Fibroblast of mammary gland (primary cell): ENCODE measurements around the gene CACNA1C.

Experiments
- DNase-seq: peaks from one replicate; pipeline ENCODE4 v3.0.0-alpha.2; 2010; ENCODE audit warnings: low read depth
- H3K4me3 ChIP-seq: 2 replicates; pipeline ENCODE4 v1.5.1; 2011; ENCODE audit warnings: low read depth, mild to moderate bottlenecking, low read length, moderate library complexity; ENCODE audit not compliant: control insufficient read depth
- TF ChIP-seq, protein P1 (sequence below): conservative IDR thresholded peaks from 2 replicates; pipeline ENCODE4 v1.5.1; 2011; ENCODE audit warnings: low read depth, low read length, inconsistent platforms; ENCODE audit not compliant: control insufficient read depth, insufficient read depth

CACNA1C gene

DNA sequence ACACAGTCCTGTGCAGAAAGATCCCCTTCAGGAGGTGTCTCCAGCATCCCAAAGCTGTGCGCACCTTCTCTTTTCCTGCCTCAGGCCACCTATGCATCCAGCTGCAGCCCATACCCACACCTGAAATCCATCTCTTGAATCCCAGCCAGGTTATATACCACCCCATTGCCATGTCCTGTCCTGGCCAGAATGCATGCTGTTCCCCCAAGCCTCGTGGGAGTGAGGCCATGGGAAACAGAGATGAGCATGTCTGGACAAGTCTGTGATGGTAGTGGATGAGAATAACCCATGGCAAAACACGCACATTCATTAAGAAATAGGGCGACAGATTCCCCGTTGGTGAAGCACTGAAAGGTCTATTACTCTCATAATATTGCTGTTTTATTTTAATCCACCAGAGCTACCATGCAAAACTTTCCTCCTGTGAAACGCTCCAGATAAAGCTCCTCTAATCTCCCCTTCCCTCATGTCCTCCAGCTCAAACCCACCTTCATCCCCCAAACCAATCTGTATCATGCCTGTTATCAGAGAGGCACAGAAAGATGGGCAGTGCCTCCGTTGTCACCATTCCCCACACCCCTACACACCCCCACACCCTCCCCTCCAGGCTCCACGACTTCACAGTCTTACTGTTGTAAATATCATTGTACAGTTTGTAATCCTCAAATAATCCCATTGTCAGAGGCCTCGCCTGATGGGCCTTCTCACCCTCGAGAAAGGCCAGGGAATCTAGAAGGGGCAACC is 644.4 kb downstream of the CACNA1C start:
- no peak overlapping the region for H3K4me3 ChIP-seq
- TF ChIP-seq, protein P1, sequence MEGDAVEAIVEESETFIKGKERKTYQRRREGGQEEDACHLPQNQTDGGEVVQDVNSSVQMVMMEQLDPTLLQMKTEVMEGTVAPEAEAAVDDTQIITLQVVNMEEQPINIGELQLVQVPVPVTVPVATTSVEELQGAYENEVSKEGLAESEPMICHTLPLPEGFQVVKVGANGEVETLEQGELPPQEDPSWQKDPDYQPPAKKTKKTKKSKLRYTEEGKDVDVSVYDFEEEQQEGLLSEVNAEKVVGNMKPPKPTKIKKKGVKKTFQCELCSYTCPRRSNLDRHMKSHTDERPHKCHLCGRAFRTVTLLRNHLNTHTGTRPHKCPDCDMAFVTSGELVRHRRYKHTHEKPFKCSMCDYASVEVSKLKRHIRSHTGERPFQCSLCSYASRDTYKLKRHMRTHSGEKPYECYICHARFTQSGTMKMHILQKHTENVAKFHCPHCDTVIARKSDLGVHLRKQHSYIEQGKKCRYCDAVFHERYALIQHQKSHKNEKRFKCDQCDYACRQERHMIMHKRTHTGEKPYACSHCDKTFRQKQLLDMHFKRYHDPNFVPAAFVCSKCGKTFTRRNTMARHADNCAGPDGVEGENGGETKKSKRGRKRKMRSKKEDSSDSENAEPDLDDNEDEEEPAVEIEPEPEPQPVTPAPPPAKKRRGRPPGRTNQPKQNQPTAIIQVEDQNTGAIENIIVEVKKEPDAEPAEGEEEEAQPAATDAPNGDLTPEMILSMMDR, result no peak
- DNase-seq, result no peak

DNA sequence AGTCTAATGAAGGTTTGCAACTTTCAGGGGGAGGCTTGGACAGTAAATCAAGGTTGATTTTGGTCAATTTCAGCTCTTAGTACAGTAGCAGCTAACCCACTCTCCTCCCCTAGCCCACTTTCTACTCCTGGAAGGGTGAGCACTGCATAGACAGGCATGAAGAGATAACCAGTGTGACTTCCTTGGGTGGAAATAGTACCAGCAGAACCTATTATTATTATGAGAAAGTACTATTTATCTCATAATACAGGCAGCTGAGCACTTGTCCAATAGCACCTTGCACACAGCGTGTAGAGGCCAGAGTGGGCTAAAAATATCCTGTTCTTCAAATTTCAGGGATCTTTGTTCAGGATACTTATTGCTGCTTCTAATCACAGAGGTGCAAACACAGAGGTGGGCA is 645.8 kb downstream of the CACNA1C start:
- TF ChIP-seq, protein P1, result no peak
- no peak overlapping the region for H3K4me3 ChIP-seq
- no peak for DNase-seq

DNA sequence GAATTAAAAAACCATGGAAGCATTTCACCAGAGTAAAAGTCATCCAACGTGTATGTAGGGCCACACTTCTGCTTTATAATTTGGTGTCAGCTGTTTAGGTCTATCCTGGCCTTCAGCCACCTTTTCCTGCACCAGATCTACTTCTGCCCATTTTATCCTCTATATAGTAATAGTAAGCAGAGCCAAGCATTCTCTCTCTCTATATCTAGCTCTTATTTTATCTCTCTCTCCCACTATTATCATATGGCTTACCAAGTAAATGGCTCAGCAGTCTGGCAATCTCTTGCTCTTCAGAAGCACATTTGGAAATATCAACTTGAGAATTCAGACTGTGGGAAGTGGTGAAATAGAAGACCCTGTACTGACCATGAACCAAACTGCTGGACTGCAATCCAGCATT is 657.9 kb downstream of the CACNA1C start:
- DNase-seq, result no peak
- TF ChIP-seq, protein P1, result no peak
- H3K4me3 ChIP-seq, result no peak overlapping the region

DNA sequence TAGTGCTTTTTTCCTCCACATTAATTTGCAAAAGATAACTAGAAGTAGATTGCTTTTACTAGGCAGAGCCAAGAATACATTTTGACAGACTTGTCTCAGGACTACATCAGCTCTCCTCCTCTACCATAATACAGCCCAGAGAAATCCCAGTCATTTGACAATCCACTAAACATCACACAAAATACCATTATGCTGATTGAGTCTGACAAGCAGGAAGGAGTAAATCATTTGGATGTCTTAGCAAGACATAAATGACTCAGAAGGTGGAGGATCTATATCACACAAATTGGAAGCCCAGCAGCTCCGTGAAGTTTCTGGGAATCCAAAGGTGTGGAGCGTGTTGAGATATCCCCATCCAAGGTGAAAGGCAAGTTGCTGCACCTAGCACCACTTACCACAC is 666.6 kb downstream of the CACNA1C start:
- TF ChIP-seq, protein P1, result no peak
- H3K4me3 ChIP-seq, result no peak overlapping the region
- DNase-seq, result peak; percentile 4

DNA sequence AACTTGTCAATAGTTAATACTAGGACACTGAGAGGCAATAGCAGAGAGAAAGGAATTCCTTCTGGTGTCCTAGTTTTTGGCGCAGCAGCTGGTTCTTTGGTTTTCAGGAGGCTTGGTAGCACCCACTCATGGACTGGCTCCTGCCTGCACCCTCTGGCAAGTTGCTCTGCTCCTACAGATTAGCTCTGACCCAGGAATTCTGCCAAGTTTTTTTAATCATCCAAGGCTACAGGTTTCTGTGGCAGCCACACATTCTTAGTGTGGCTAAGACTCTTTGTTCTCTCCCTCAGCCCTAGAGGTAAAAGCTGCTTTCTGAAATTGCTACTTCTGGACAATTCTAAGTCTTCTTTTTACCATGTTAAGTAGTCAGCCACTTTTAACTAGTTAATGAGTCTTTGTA is 670.0 kb downstream of the CACNA1C start:
- TF ChIP-seq, protein P1, result no peak
- no peak overlapping the region for H3K4me3 ChIP-seq
- DNase-seq, result peak; percentile 5

DNA sequence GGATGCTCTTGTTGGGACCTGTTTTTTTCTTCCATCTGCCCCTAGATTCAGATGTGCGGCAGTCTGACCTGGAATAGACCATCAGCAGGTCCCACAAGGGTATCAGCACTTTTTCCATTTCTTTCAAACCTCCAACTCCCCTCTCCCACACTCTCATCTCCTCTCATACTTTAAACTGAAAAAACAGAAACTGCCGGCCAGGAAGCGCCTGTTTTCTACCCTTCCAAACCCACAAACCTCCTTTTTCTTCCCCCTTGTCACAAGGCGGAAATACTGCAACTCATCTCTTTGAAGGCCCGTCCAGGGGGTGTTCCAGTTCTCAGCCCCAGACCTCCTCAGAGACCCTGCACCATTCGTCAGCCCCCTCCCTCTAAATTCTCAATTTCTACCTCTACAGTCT is 679.5 kb downstream of the CACNA1C start:
- TF ChIP-seq, protein P1, result no peak
- H3K4me3 ChIP-seq, result no peak overlapping the region
- no peak for DNase-seq
